GM15510 (cell line): ENCODE measurements around the gene KCNT1.

Experiments used
- POLR2A ChIP-seq: IDR thresholded peaks from 3 replicates; pipeline ENCODE4 v1.6.1; 2011; ENCODE audit warnings: borderline replicate concordance; ENCODE audit not compliant: insufficient read length; ENCODE audit errors: extremely low read depth

Gene KCNT1

GRCh38 chr9:135776893-135777622 lies 75.1 kb downstream of the KCNT1 start:
- TF ChIP-seq POLR2A: no peak

GRCh38 chr9:135777623-135778177 lies 75.7 kb downstream of the KCNT1 start:
- TF ChIP-seq POLR2A: no peak

- no peak for TF ChIP-seq POLR2A
Measured at GRCh38 chr9:135778421-135778820, 76.4 kb downstream of the KCNT1 start.

GRCh38 chr9:135779571-135779970 lies 77.6 kb downstream of the KCNT1 start:
- TF ChIP-seq POLR2A: no peak

- TF ChIP-seq POLR2A: no peak
Measured at GRCh38 chr9:135780086-135780485, 78.1 kb downstream of the KCNT1 start.

GRCh38 chr9:135780626-135781025 lies 78.6 kb downstream of the KCNT1 start:
- TF ChIP-seq POLR2A: no peak

- no peak for TF ChIP-seq POLR2A
Measured at GRCh38 chr9:135782946-135783345, 81.0 kb downstream of the KCNT1 start.

GRCh38 chr9:135783540-135784245 lies 81.7 kb downstream of the KCNT1 start:
- TF ChIP-seq POLR2A: no peak

GRCh38 chr9:135785013-135785575 lies 83.1 kb downstream of the KCNT1 start:
- no peak for TF ChIP-seq POLR2A

- no peak for TF ChIP-seq POLR2A
Measured at GRCh38 chr9:135786146-135786690, 84.2 kb downstream of the KCNT1 start.

- no peak for TF ChIP-seq POLR2A
Measured at GRCh38 chr9:135787317-135787716, 85.3 kb downstream of the KCNT1 start.

- no peak for TF ChIP-seq POLR2A
Measured at GRCh38 chr9:135787776-135788575, 86.0 kb downstream of the KCNT1 start.

GRCh38 chr9:135788576-135789300 lies 86.8 kb downstream of the KCNT1 start:
- TF ChIP-seq POLR2A: no peak

- TF ChIP-seq POLR2A: no peak
Measured at GRCh38 chr9:135789838-135790291, 87.9 kb downstream of the KCNT1 start.
